Right atrium auricular region (tissue), 2 donors: Measurements from ENCODE around the gene SUSD5. TPM values are rescaled to one million over a fixed set of nuclear protein-coding genes. Genes with fewer than 3 reads are reported as not detected.

Experiments used
- DNase-seq: peaks from one replicate; pipeline ENCODE4 v3.0.0-alpha.2; 2019; ENCODE audit warnings: low spot score
- H3K27ac ChIP-seq, 2 donors: fragments of 200-600 bp; sonication (generic); 1 replicate in 1 of 2; 2 replicates in 1 of 2; pipeline ENCODE4 v1.5.1; 2016 to 2019
- H3K27me3 ChIP-seq, 2 donors: fragments of 200-600 bp; sonication (generic); one replicate each; pipeline versions ENCODE4 v1.5.1 to v1.6.0; 2017 to 2019
- H3K36me3 ChIP-seq: fragments of 200-600 bp; sonication (generic); one replicate; pipeline ENCODE4 v1.5.1; 2016
- H3K4me1 ChIP-seq, 2 donors: fragments of 200-600 bp; sonication (generic); one replicate each; pipeline versions ENCODE4 v1.5.1 to v1.6.0; 2017 to 2019
- H3K4me3 ChIP-seq, 2 donors: fragments of 200-600 bp; sonication (generic); 1 replicate in 1 of 2; 2 replicates in 1 of 2; pipeline ENCODE4 v1.5.1; 2017 to 2019; ENCODE audit warnings: mild to moderate bottlenecking in 1 of 2, moderate library complexity in 1 of 2
- H3K9me3 ChIP-seq, 2 donors: fragments of 200-600 bp; sonication (generic); one replicate each; pipeline ENCODE4 v1.5.1; 2019
- CTCF ChIP-seq, 2 donors: fragments of 200-600 bp; sonication (generic); IDR thresholded peaks; one replicate each; pipeline ENCODE4 v1.5.1; 2019; ENCODE audit warnings: antibody characterized with exemption in 2 of 2
- total RNA-seq, 2 donors: library from RNA; depleted of rRNA; stranded (reverse); fragments of >200 nt; gene quantifications; one replicate each; pipeline ENCODE4 v1.1.0, GENCODE V29; 2016

The SUSD5 gene
- total RNA-seq, 2 donors from 2014 or later: 1.1 to 1.7 TPM

- Histone ChIP-seq H3K9me3 (no peaks in the 10 kb centered on the region), H3K36me3 (peaks cover 70% of the 10 kb centered on the region), H3K27me3 (no peaks in the 10 kb centered on the region), H3K4me3 (no peak overlapping the region), H3K4me1 (no peaks in the 10 kb centered on the region), H3K27ac (no peak overlapping the region)
- no peak for TF ChIP-seq CTCF (IDR thresholded peaks at IDR 0.05)
- no peak for DNase-seq
Observed at GRCh38 chr3:33130144-33130543, 88.5 kb downstream of the SUSD5 start.

GRCh38 chr3:33128706-33129105 lies 89.9 kb downstream of the SUSD5 start:
- H3K9me3 ChIP-seq: no peaks in the 10 kb centered on the region
- H3K27me3 ChIP-seq: no peaks in the 10 kb centered on the region
- TF ChIP-seq CTCF (IDR thresholded peaks at IDR 0.05): no peak
- DNase-seq: no peak
- no peaks in the 10 kb centered on the region for H3K4me1 ChIP-seq
- no peak overlapping the region for H3K4me3 ChIP-seq
- no peak overlapping the region for H3K27ac ChIP-seq
- peaks cover 69% of the 10 kb centered on the region for H3K36me3 ChIP-seq

- H3K36me3 ChIP-seq: peaks cover 60% of the 10 kb centered on the region
- no peaks in the 10 kb centered on the region for H3K4me1 ChIP-seq
- no peak overlapping the region for H3K4me3 ChIP-seq
- DNase-seq: no peak
- no peaks in the 10 kb centered on the region for H3K27me3 ChIP-seq
- TF ChIP-seq CTCF (IDR thresholded peaks at IDR 0.05): no peak
- no peaks in the 10 kb centered on the region for H3K9me3 ChIP-seq
- no peak overlapping the region for H3K27ac ChIP-seq
Observed at GRCh38 chr3:33125840-33126239, 92.8 kb downstream of the SUSD5 start.

- Histone ChIP-seq H3K9me3 (no peaks in the 10 kb centered on the region), H3K36me3 (peaks cover 53% of the 10 kb centered on the region), H3K27me3 (no peaks in the 10 kb centered on the region), H3K27ac (no peak overlapping the region), H3K4me1 (no peaks in the 10 kb centered on the region), H3K4me3 (no peak overlapping the region)
- no peak for TF ChIP-seq CTCF (IDR thresholded peaks at IDR 0.05)
- DNase-seq: no peak
Observed at GRCh38 chr3:33124638-33125037, 94.0 kb downstream of the SUSD5 start.

DNA sequence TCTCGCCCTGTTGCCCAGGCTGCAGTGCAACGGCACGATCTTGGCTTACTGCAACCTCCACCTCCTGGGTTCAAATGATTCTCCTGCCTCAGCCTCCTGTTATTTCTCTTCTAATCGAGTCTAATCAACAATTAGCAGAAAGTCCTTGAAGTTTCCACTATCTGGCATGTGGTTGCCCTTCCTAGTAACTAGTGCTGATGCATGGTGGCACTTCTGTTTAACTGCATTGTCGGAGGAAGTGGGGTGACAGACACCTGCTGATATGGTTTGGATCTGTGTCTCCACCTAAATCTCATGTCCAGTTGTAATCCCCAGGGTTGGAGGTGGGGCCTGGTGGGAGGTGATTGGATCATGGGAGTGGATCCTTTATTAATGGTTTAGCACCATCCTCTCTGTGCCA lies 95.6 kb downstream of the SUSD5 start:
- Histone ChIP-seq H3K4me3 (no peak overlapping the region), H3K9me3 (no peaks in the 10 kb centered on the region), H3K36me3 (peaks cover 52% of the 10 kb centered on the region), H3K27ac (no peak overlapping the region), H3K4me1 (no peaks in the 10 kb centered on the region), H3K27me3 (no peaks in the 10 kb centered on the region)
- no peak for TF ChIP-seq CTCF (IDR thresholded peaks at IDR 0.05)
- DNase-seq: no peak

DNA sequence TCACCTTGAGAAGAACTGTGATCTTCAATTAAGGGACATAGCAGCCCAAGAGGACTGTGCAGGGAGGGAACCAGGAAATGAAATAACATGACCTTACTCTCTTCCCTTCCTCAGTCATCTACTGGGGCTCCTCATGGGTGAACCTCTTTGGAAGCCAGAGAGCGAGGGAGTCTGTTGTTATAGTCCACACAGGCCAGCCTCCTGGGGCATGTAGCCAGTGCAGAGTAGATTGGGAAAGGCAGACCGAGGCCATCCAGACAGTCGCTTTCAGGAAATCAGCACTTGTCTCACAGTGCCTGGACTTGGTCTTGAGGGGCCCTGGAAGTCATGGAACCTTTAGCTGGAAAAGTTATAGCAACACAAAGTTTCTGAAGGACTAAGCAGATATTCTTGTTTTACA lies 98.7 kb downstream of the SUSD5 start:
- no peak overlapping the region for H3K4me3 ChIP-seq
- no peak overlapping the region for H3K27ac ChIP-seq
- H3K9me3 ChIP-seq: no peaks in the 10 kb centered on the region
- no peak for TF ChIP-seq CTCF (IDR thresholded peaks at IDR 0.05)
- DNase-seq: no peak
- H3K36me3 ChIP-seq: peaks cover 22% of the 10 kb centered on the region
- H3K27me3 ChIP-seq: no peaks in the 10 kb centered on the region
- H3K4me1 ChIP-seq: peaks cover 0 to 14% of the 10 kb centered on the region in 2 donors
